Measurements from ENCODE around the gene HMCN2.

Gene HMCN2

GRCh38 chr9:130330202-130330862 lies 64.8 kb downstream of the HMCN2 start:
- H4K20me1 ChIP-seq (ENCODE audit: insufficient read depth, low read length) = no peaks in the 10 kb centered on the region
- H3K79me2 ChIP-seq (ENCODE audit: low read length) = no peaks in the 10 kb centered on the region
- no peak overlapping the region for H2AFZ ChIP-seq (ENCODE audit: low read depth, low read length)
- no peak overlapping the region for H3K27ac ChIP-seq (ENCODE audit: low read length)
- H3K9me3 ChIP-seq (ENCODE audit: insufficient read depth, low read length) = no peaks in the 10 kb centered on the region
- no peak for TF ChIP-seq EZH2phosphoT487 (IDR thresholded peaks at IDR 0.05; ENCODE audit: low read depth)
- no peak for TF ChIP-seq CTCF (IDR thresholded peaks at IDR 0.05; ENCODE audit: low read depth, low read length)
- H3K4me1 ChIP-seq (ENCODE audit: low read length) = peaks cover 11% of the 10 kb centered on the region; the same call in 1 of the 2 replicates
- no peak overlapping the region for H3K9ac ChIP-seq (ENCODE audit: low read length)
- H3K27me3 ChIP-seq (ENCODE audit: low read depth, low read length) = peaks cover 17% of the 10 kb centered on the region; the same call in 1 of the 2 replicates
- no peak overlapping the region for H3K4me3 ChIP-seq (ENCODE audit: low read length)
- no peak overlapping the region for H3K4me2 ChIP-seq (ENCODE audit: low read length)
- H3K36me3 ChIP-seq (replicated peaks; ENCODE audit: low read depth, low read length) = no peaks in the 10 kb centered on the region

GRCh38 chr9:130331061-130331460 lies 65.5 kb downstream of the HMCN2 start:
- H3K4me3 ChIP-seq (ENCODE audit: low read length) = no peak overlapping the region
- H3K36me3 ChIP-seq (replicated peaks; ENCODE audit: low read depth, low read length) = no peaks in the 10 kb centered on the region
- peaks cover 22% of the 10 kb centered on the region for H3K27me3 ChIP-seq (ENCODE audit: low read depth, low read length)
- no peaks in the 10 kb centered on the region for H3K79me2 ChIP-seq (ENCODE audit: low read length)
- no peak overlapping the region for H2AFZ ChIP-seq (ENCODE audit: low read depth, low read length)
- no peak overlapping the region for H3K4me2 ChIP-seq (ENCODE audit: low read length)
- H4K20me1 ChIP-seq (ENCODE audit: insufficient read depth, low read length) = no peaks in the 10 kb centered on the region
- H3K27ac ChIP-seq (ENCODE audit: low read length) = no peak overlapping the region
- no peak for TF ChIP-seq EZH2phosphoT487 (IDR thresholded peaks at IDR 0.05; ENCODE audit: low read depth)
- TF ChIP-seq CTCF (IDR thresholded peaks at IDR 0.05; ENCODE audit: low read depth, low read length) = no peak
- H3K9ac ChIP-seq (ENCODE audit: low read length) = no peak overlapping the region
- no peaks in the 10 kb centered on the region for H3K9me3 ChIP-seq (ENCODE audit: insufficient read depth, low read length)
- peaks cover 11% of the 10 kb centered on the region; the same call in 1 of the 2 replicates for H3K4me1 ChIP-seq (ENCODE audit: low read length)

GRCh38 chr9:130331573-130331972 lies 66.0 kb downstream of the HMCN2 start:
- no peaks in the 10 kb centered on the region for H3K36me3 ChIP-seq (replicated peaks; ENCODE audit: low read depth, low read length)
- TF ChIP-seq CTCF (IDR thresholded peaks at IDR 0.05; ENCODE audit: low read depth, low read length) = no peak
- TF ChIP-seq EZH2phosphoT487 (IDR thresholded peaks at IDR 0.05; ENCODE audit: low read depth) = no peak
- no peak overlapping the region for H2AFZ ChIP-seq (ENCODE audit: low read depth, low read length)
- H3K4me3 ChIP-seq (ENCODE audit: low read length) = no peak overlapping the region
- no peaks in the 10 kb centered on the region for H4K20me1 ChIP-seq (ENCODE audit: insufficient read depth, low read length)
- H3K4me2 ChIP-seq (ENCODE audit: low read length) = no peak overlapping the region
- peaks cover 11% of the 10 kb centered on the region; the same call in 1 of the 2 replicates for H3K4me1 ChIP-seq (ENCODE audit: low read length)
- H3K27me3 ChIP-seq (ENCODE audit: low read depth, low read length) = peaks cover 22% of the 10 kb centered on the region
- H3K9me3 ChIP-seq (ENCODE audit: insufficient read depth, low read length) = no peaks in the 10 kb centered on the region
- H3K79me2 ChIP-seq (ENCODE audit: low read length) = no peaks in the 10 kb centered on the region
- no peak overlapping the region for H3K27ac ChIP-seq (ENCODE audit: low read length)
- no peak overlapping the region for H3K9ac ChIP-seq (ENCODE audit: low read length)

- H3K79me2 ChIP-seq (ENCODE audit: low read length) = no peaks in the 10 kb centered on the region
- no peak overlapping the region for H2AFZ ChIP-seq (ENCODE audit: low read depth, low read length)
- H3K4me3 ChIP-seq (ENCODE audit: low read length) = no peak overlapping the region
- H3K4me1 ChIP-seq (ENCODE audit: low read length) = peaks cover 11% of the 10 kb centered on the region; the same call in 1 of the 2 replicates
- no peak overlapping the region for H3K27ac ChIP-seq (ENCODE audit: low read length)
- H3K27me3 ChIP-seq (ENCODE audit: low read depth, low read length) = peaks cover 18% of the 10 kb centered on the region
- TF ChIP-seq CTCF (IDR thresholded peaks at IDR 0.05; ENCODE audit: low read depth, low read length) (no peak), EZH2phosphoT487 (IDR thresholded peaks at IDR 0.05; ENCODE audit: low read depth) (no peak)
- H4K20me1 ChIP-seq (ENCODE audit: insufficient read depth, low read length) = no peaks in the 10 kb centered on the region
- no peaks in the 10 kb centered on the region for H3K9me3 ChIP-seq (ENCODE audit: insufficient read depth, low read length)
- no peak overlapping the region for H3K4me2 ChIP-seq (ENCODE audit: low read length)
- no peak overlapping the region for H3K9ac ChIP-seq (ENCODE audit: low read length)
- H3K36me3 ChIP-seq (replicated peaks; ENCODE audit: low read depth, low read length) = no peaks in the 10 kb centered on the region
Observed at GRCh38 chr9:130332384-130332926, 66.9 kb downstream of the HMCN2 start.

Measured in OCI-LY3 (cell line).